NCI-H1417 treated with DMSO at 0.1 percent for 48 hours (cell line): ENCODE measurements around the gene GLYAT.

Source experiments
- DNase-seq: peaks from one replicate; lab custom pipeline; 2025; lab: John Stamatoyannopoulos, UW

Gene GLYAT

GRCh38 chr11:58676563-58677135 lies 55.1 kb downstream of the GLYAT start:
- no peak for DNase-seq

GRCh38 chr11:58675334-58676155 lies 56.2 kb downstream of the GLYAT start:
- no peak for DNase-seq

- no peak for DNase-seq
Observed at GRCh38 chr11:58674609-58675008, 57.1 kb downstream of the GLYAT start.

- no peak for DNase-seq
Observed at GRCh38 chr11:58671983-58672633, 59.6 kb downstream of the GLYAT start.

GRCh38 chr11:58659910-58660570 lies 71.7 kb downstream of the GLYAT start:
- no peak for DNase-seq

GRCh38 chr11:58659404-58659803 lies 72.3 kb downstream of the GLYAT start:
- DNase-seq: no peak
